Superior temporal gyrus (tissue), 1 donor: Measurements from ENCODE around the gene RNF138.
A peak's percentile ranks its signal among the peaks of the same experiment; 100 is the strongest.
"Not testable (repeated sequence)": the region's sequence is repeated elsewhere in the genome, so short reads cannot be mapped to it uniquely, and the experiment has no call there.

Experiments used
- DNase-seq: peaks from one replicate; pipeline ENCODE4 v3.0.0-alpha.2; 2016; ENCODE audit errors: extremely low spot score

RNF138 gene

GRCh38 chr18:32175265-32175664 is 83.6 kb downstream of the RNF138 start:
- peak; percentile 46 for DNase-seq

DNA sequence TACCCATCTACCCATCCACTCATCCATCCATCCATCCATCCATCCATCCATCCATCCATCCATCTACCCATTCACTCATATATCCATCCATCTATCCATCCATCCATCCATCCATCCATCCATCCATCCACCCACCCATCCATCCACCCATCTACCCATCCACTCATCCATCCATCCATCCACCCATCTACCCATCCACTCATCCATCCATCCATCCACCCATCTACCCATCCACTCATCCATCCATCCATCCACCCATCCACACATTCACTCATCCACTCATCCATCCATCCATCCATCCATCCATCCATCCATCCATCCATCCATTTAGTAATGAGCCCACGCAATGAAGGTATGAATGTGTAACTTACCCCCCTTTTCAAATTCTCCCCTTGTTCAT is 85.1 kb downstream of the RNF138 start:
- DNase-seq, result not testable (repeated sequence)

GRCh38 chr18:32177530-32177929 is 85.9 kb downstream of the RNF138 start:
- no peak for DNase-seq
